Smooth muscle cell (in vitro differentiated cells): ENCODE data around the gene DHRSX. TPM values are rescaled to one million over a fixed set of nuclear protein-coding genes. Genes with fewer than 3 reads are reported as not detected.

ENCODE experiments used
- DNase-seq: peaks from one replicate; lab custom pipeline; 2025; ENCODE audit not compliant: unreplicated experiment; lab: John Stamatoyannopoulos, UW
- H2AFZ ChIP-seq: fragments of 200-600 bp; sonication (generic); 2 replicates; pipeline ENCODE4 v1.6.0; 2016; ENCODE audit warnings: antibody characterized with exemption, low read depth, mild to moderate bottlenecking
- H3F3A ChIP-seq: fragments of 200-600 bp; sonication (generic); 2 replicates; pipeline ENCODE4 v1.6.0; 2017; ENCODE audit warnings: antibody characterized with exemption, low read depth
- H3K27ac ChIP-seq: fragments of 200-600 bp; sonication (generic); 2 replicates; pipeline ENCODE4 v1.5.1; 2016; ENCODE audit warnings: low read depth, mild to moderate bottlenecking
- H3K27me3 ChIP-seq: fragments of 200-600 bp; sonication (generic); 2 replicates; pipeline ENCODE4 v1.6.1; 2016; ENCODE audit warnings: low read depth, mild to moderate bottlenecking
- H3K36me3 ChIP-seq: fragments of 200-600 bp; sonication (generic); 2 replicates; pipeline ENCODE4 v1.5.1; 2016; ENCODE audit warnings: low read depth
- H3K4me1 ChIP-seq: fragments of 200-600 bp; sonication (generic); 2 replicates; pipeline ENCODE4 v1.5.1; 2016; ENCODE audit warnings: low read depth
- H3K4me2 ChIP-seq: fragments of 200-600 bp; sonication (generic); 2 replicates; pipeline ENCODE4 v1.6.0; 2016; ENCODE audit warnings: mild to moderate bottlenecking
- H3K4me3 ChIP-seq: fragments of 200-600 bp; sonication (generic); 2 replicates; pipeline ENCODE4 v1.5.1; 2016; ENCODE audit warnings: mild to moderate bottlenecking
- H3K79me2 ChIP-seq: fragments of 200-600 bp; sonication (generic); 2 replicates; pipeline ENCODE4 v1.6.0; 2016; ENCODE audit warnings: low read depth, mild to moderate bottlenecking
- H3K9ac ChIP-seq: fragments of 200-600 bp; sonication (generic); 2 replicates; pipeline ENCODE4 v1.6.0; 2016; ENCODE audit warnings: low read depth
- H3K9me3 ChIP-seq: fragments of 200-600 bp; sonication (generic); replicated peaks from 2 replicates; pipeline ENCODE4 v1.5.1; 2016; ENCODE audit warnings: low read depth
- H4K20me1 ChIP-seq: fragments of 200-600 bp; sonication (generic); 2 replicates; pipeline ENCODE4 v1.6.0; 2016; ENCODE audit warnings: low read depth
- WGBS: methylation state at CpG from one replicate; pipeline ENCODE4 v1.1.7; 2016; ENCODE audit warnings: low lambda C conversion rate; 5-methylcytosine and 5-hydroxymethylcytosine counted together
- polyA plus RNA-seq: library from polyadenylated mRNA; unstranded; fragments of >200 nt; fragmentation: Nextera tagmentation; extraction: Ambion mirVana; gene quantifications from 2 replicates; pipeline ENCODE4 v1.2.1, GENCODE V29; 2016
- total RNA-seq: library from RNA; depleted of rRNA; stranded (reverse); fragments of >200 nt; gene quantifications from 2 replicates; pipeline ENCODE4 v1.2.3, GENCODE V29; 2014
- TF ChIP-seq, protein P1 (sequence below): fragments of 200-600 bp; sonication (generic); IDR thresholded peaks from 2 replicates; pipeline ENCODE4 v1.5.1; 2017; ENCODE audit warnings: borderline replicate concordance, mild to moderate bottlenecking, antibody characterized with exemption; ENCODE audit not compliant: insufficient read depth, poor library complexity, severe bottlenecking

The DHRSX gene
- total and polyA plus RNA-seq, 2 experiments from 2014 or later, result 32.5 to 49.9 TPM

DNA sequence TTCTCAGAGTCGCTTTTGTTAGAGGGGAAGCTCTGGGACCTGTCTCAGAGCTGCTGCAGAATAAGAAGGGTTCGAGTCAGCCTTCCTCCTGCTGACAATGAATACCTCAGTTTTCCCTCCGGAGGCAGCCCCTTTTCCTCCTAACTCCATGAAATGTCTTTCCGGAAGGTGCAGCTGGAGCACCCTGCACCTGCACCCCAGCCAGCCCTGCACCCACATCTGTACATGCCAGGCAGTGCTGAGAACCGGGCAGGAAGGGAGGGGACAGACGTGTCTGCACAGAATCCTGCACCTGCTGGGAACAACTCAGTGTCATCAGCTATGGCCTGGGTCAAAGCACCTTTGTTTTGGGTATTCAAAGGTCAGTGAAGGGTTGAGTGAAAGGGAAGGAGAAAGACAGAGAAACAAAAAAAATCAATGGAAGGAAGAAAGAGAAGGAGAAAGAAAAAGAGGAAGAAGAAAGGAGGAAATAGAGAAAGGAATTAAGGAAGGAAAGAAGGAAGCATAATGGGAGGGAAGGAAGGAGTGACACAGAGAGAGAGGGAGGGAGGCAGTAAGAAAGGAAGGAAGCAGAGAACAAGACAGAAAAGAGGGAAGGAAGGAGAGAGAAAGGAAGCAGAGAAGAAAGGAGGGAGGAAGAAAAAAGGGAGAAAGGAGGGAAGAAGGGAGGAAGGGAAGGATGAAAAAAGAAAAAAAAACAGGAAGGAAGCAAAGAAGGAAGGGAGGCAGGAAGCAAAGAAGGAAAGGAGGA lies 273.7 kb downstream of the DHRSX start:
- H3K9ac ChIP-seq, result no peak overlapping the region
- no peak overlapping the region for H3K4me3 ChIP-seq
- H3K79me2 ChIP-seq, result no peaks in the 10 kb centered on the region
- H3K4me2 ChIP-seq, result no peak overlapping the region
- H4K20me1 ChIP-seq, result no peaks in the 10 kb centered on the region
- H2AFZ ChIP-seq, result no peak overlapping the region
- DNase-seq, result no peak
- TF ChIP-seq, protein P1, sequence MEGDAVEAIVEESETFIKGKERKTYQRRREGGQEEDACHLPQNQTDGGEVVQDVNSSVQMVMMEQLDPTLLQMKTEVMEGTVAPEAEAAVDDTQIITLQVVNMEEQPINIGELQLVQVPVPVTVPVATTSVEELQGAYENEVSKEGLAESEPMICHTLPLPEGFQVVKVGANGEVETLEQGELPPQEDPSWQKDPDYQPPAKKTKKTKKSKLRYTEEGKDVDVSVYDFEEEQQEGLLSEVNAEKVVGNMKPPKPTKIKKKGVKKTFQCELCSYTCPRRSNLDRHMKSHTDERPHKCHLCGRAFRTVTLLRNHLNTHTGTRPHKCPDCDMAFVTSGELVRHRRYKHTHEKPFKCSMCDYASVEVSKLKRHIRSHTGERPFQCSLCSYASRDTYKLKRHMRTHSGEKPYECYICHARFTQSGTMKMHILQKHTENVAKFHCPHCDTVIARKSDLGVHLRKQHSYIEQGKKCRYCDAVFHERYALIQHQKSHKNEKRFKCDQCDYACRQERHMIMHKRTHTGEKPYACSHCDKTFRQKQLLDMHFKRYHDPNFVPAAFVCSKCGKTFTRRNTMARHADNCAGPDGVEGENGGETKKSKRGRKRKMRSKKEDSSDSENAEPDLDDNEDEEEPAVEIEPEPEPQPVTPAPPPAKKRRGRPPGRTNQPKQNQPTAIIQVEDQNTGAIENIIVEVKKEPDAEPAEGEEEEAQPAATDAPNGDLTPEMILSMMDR, result no peak
- no peaks in the 10 kb centered on the region for H3K36me3 ChIP-seq
- WGBS, result 97% methylated on average over 6 of the region's 6 CpGs
- no peaks in the 10 kb centered on the region for H3K27me3 ChIP-seq
- no peaks in the 10 kb centered on the region for H3K9me3 ChIP-seq
- no peak overlapping the region for H3K27ac ChIP-seq
- no peaks in the 10 kb centered on the region for H3F3A ChIP-seq
- no peaks in the 10 kb centered on the region for H3K4me1 ChIP-seq

DNA sequence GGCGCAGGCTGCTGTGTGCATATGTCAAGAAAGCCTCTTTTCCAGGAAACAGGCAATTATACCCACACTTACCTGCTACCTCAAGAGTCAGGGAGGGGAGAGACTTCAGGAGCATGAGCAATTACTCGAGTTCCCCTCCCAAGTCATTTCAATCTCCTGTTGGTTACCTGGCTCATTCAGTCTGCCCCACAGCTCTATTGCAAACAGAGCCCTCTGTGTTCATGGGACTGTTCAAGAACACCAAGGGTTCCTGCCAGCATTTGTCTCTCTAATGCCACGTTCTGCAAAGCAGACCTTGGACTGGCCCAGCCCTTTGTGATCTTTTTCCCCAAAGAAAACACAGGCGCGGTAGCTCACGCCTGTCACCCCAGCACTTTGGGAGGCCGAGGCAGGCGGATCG lies 274.6 kb downstream of the DHRSX start:
- TF ChIP-seq, protein P1, result no peak
- no peak for DNase-seq
- no peaks in the 10 kb centered on the region for H4K20me1 ChIP-seq
- H3F3A ChIP-seq, result no peaks in the 10 kb centered on the region
- no peak overlapping the region for H3K27ac ChIP-seq
- H3K4me2 ChIP-seq, result no peak overlapping the region
- H3K9ac ChIP-seq, result no peak overlapping the region
- H3K4me3 ChIP-seq, result no peak overlapping the region
- H3K36me3 ChIP-seq, result no peaks in the 10 kb centered on the region
- no peaks in the 10 kb centered on the region for H3K27me3 ChIP-seq
- WGBS, result 98% methylated on average over 9 of the region's 9 CpGs
- no peaks in the 10 kb centered on the region for H3K79me2 ChIP-seq
- no peak overlapping the region for H2AFZ ChIP-seq
- no peaks in the 10 kb centered on the region for H3K4me1 ChIP-seq
- H3K9me3 ChIP-seq, result no peaks in the 10 kb centered on the region

DNA sequence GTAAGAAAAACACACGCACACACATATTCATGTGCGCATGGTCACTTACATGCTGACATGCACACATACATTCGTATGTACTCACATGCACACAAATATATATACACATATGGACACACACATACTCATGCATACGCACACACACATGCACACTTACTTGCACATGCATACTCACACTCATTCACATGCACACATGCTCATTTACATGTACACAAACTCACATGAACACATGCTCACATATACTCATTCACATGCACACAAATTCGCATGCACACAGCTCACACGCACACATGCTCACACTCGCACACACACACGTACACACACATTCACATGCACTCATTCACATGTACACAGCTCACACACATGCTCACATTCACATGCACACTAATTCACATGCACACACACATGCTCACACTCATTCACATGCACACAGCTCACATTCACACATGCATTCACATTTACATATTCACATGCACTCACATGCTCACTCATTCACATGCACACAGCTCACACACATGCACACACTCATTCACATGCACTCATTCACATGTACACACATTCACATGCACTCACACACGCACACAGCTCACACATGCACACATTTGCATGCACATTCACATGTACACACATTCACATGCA lies 276.1 kb downstream of the DHRSX start:
- WGBS, result 96% methylated on average over 9 of the region's 9 CpGs

More for the DNA sequence above, 276.1 kb downstream of the DHRSX start:
- no peaks in the 10 kb centered on the region for H4K20me1 ChIP-seq
- peaks cover 14% of the 10 kb centered on the region for H3K36me3 ChIP-seq
- H3K4me3 ChIP-seq, result no peak overlapping the region
- peaks cover 11% of the 10 kb centered on the region for H3K9me3 ChIP-seq
- TF ChIP-seq, protein P1, result no peak
- no peak for DNase-seq
- H2AFZ ChIP-seq, result no peak overlapping the region
- H3K27ac ChIP-seq, result no peak overlapping the region
- no peaks in the 10 kb centered on the region for H3K27me3 ChIP-seq
- H3K79me2 ChIP-seq, result no peaks in the 10 kb centered on the region
- H3F3A ChIP-seq, result no peaks in the 10 kb centered on the region
- no peak overlapping the region for H3K9ac ChIP-seq
- H3K4me2 ChIP-seq, result no peak overlapping the region
- no peaks in the 10 kb centered on the region for H3K4me1 ChIP-seq
